Naive thymus-derived CD4-positive, alpha-beta T cell (primary cell): ENCODE data around the gene LUZP2. TPM values are rescaled to one million over a fixed set of nuclear protein-coding genes. Genes with fewer than 3 reads are reported as not detected.

Source experiments
- ATAC-seq: fragments of 150-1000 bp; cut with Tn5 transposase; 2 replicates; pipeline ENCODE4 v1.10.0; 2021; ENCODE audit warnings: mild to moderate bottlenecking, moderate library complexity
- CTCF ChIA-PET: fragments of 350-600 bp; sonication (Branson Sonifier 250); formaldehyde crosslinking; loops from one replicate; lab custom pipeline; 2021; ENCODE audit warnings: antibody characterized with exemption; lab: Charles Lee
- POLR2A ChIA-PET: fragments of 350-600 bp; sonication (Branson Sonifier 250); formaldehyde crosslinking; loops from one replicate; lab custom pipeline; 2021; ENCODE audit warnings: antibody characterized with exemption, inconsistent platforms; lab: Charles Lee
- DNase-seq, 9 donors: peaks; one replicate each; pipeline versions ENCODE4 v3.0.0 to v3.0.0-alpha.2; 2020 to 2022; ENCODE audit warnings: mixed read lengths in 1 of 9
- H3K27ac ChIP-seq: one replicate; pipeline ENCODE4 v1.7.0; 2013; ENCODE audit warnings: mild to moderate bottlenecking, low read depth, low read length, moderate library complexity
- H3K27me3 ChIP-seq, 2 donors: one replicate each; pipeline ENCODE4 v1.7.0; 2013; ENCODE audit warnings: low read length in 2 of 2, mild to moderate bottlenecking in 2 of 2, moderate library complexity in 2 of 2; ENCODE audit not compliant: control insufficient read depth in 2 of 2, insufficient read depth in 2 of 2
- H3K36me3 ChIP-seq, 3 experiments: 1 replicate in 2 of 3; 2 replicates in 1 of 3; pipeline ENCODE4 v1.7.0; 2013; ENCODE audit warnings: low read length in 3 of 3, mild to moderate bottlenecking in 3 of 3, moderate library complexity in 1 of 3; ENCODE audit not compliant: insufficient read depth in 3 of 3, control insufficient read depth in 2 of 3
- H3K4me1 ChIP-seq, 2 donors: one replicate each; pipeline ENCODE4 v1.7.0; 2013; ENCODE audit warnings: low read length in 2 of 2, mild to moderate bottlenecking in 2 of 2, moderate library complexity in 1 of 2; ENCODE audit not compliant: control insufficient read depth in 2 of 2, insufficient read depth in 2 of 2
- H3K4me3 ChIP-seq: 2 replicates; pipeline ENCODE4 v1.7.0; 2013; ENCODE audit warnings: mild to moderate bottlenecking, low read length
- H3K9me3 ChIP-seq, 3 experiments: 1 replicate in 2 of 3; 2 replicates in 1 of 3; pipeline ENCODE4 v1.7.0; 2013; ENCODE audit warnings: low read length in 3 of 3; ENCODE audit not compliant: control insufficient read depth in 2 of 3
- H3K27ac Mint-ChIP-seq, 9 donors: one replicate each; pipeline ENCODE4 v1.8.0; 2020 to 2022; ENCODE audit warnings: mixed read lengths in 9 of 9, mild to moderate bottlenecking in 8 of 9, moderate library complexity in 5 of 9, inconsistent platforms in 2 of 9
- H3K27me3 Mint-ChIP-seq, 5 donors: one replicate each; pipeline ENCODE4 v1.8.0; 2021 to 2022; ENCODE audit warnings: mixed read lengths in 5 of 5, mild to moderate bottlenecking in 1 of 5
- H3K36me3 Mint-ChIP-seq, 5 donors: one replicate each; pipeline ENCODE4 v1.8.0; 2020 to 2022; ENCODE audit warnings: mixed read lengths in 5 of 5, mild to moderate bottlenecking in 3 of 5, inconsistent platforms in 1 of 5
- H3K4me1 Mint-ChIP-seq, 7 donors: one replicate each; pipeline ENCODE4 v1.8.0; 2020 to 2022; ENCODE audit warnings: mixed read lengths in 7 of 7, mild to moderate bottlenecking in 3 of 7, inconsistent platforms in 1 of 7
- H3K4me3 Mint-ChIP-seq, 10 donors: one replicate each; pipeline ENCODE4 v1.8.0; 2020 to 2022; ENCODE audit warnings: mild to moderate bottlenecking in 10 of 10, mixed read lengths in 10 of 10, moderate library complexity in 6 of 10, inconsistent platforms in 2 of 10
- H3K9me3 Mint-ChIP-seq, 11 donors: one replicate each; pipeline ENCODE4 v1.8.0; 2020 to 2022; ENCODE audit warnings: mixed read lengths in 11 of 11, mild to moderate bottlenecking in 4 of 11, inconsistent platforms in 1 of 11, moderate library complexity in 1 of 11
- intact Hi-C, 2 donors: fragments of 100-400 bp; cut with micrococcal nuclease; formaldehyde crosslinking; loops; one replicate each; pipeline ENCODE4 v1.15.1; 2023
- polyA plus RNA-seq, 2 donors: library from polyadenylated mRNA; unstranded; fragments of 300-500 nt; fragmentation: Illumina TruSeq; gene quantifications; one replicate each; pipeline ENCODE4 v1.2.3, GENCODE V29; 2021
- total RNA-seq, 6 experiments: library from RNA in 5 of 6; stranded (reverse) in 5 of 6; gene quantifications; 1 replicate in 5 of 6; 2 replicates in 1 of 6; pipeline ENCODE4 v1.2.3 and lab custom pipeline; 2021 to 2026

Gene LUZP2
- total and polyA plus RNA-seq, 7 experiments from 2014 or later, result not detected

DNA sequence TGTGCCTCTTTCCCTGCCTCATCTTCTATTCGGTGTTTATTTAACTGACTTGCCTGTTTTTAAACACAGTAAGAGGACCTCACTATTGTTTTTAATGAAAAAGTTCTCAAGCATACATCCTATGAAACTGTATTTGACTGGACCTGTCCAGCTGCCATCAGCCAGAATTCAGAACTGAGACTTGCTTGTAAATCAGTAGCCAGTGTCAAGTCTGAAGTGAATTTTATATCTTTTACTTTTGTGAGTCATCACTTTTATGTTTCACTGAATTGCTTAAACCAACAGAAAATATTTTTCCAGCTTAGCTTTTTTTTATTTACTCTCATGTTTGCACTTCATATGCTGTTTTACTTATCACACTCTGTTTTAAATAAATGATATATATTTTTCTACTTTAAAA, 88.3 kb downstream of the LUZP2 start:
- Mint-ChIP-seq H3K27ac (no peak overlapping the region), H3K4me3 (no peak overlapping the region), H3K9me3 (peaks cover 0 to 11% (median 2%) of the 10 kb centered on the region in 11 donors), H3K36me3 (no peaks in the 10 kb centered on the region), H3K27me3 (no peaks in the 10 kb centered on the region), H3K4me1 (no peaks in the 10 kb centered on the region)
- H3K36me3 ChIP-seq, result no peaks in the 10 kb centered on the region
- DNase-seq, result no peak
- H3K9me3 ChIP-seq, result no peaks in the 10 kb centered on the region
- ATAC-seq, result no peak
- POLR2A ChIA-PET, result no interaction called here
- H3K4me1 ChIP-seq, result no peaks in the 10 kb centered on the region
- intact Hi-C loops, result no loop called here
- H3K4me3 ChIP-seq, result no peak overlapping the region
- H3K27ac ChIP-seq, result no peak overlapping the region
- H3K27me3 ChIP-seq, result no peaks in the 10 kb centered on the region
- CTCF ChIA-PET, result no interaction called here

GRCh38 chr11:24587635-24588034, 90.8 kb downstream of the LUZP2 start:
- intact Hi-C loops, result no loop called here
- Histone ChIP-seq H3K4me3 (no peak overlapping the region), H3K36me3 (no peaks in the 10 kb centered on the region), H3K27ac (no peak overlapping the region), H3K4me1 (no peaks in the 10 kb centered on the region), H3K27me3 (no peaks in the 10 kb centered on the region), H3K9me3 (no peaks in the 10 kb centered on the region)
- H3K4me3 Mint-ChIP-seq, result no peak overlapping the region
- no peaks in the 10 kb centered on the region for H3K36me3 Mint-ChIP-seq
- H3K9me3 Mint-ChIP-seq, result peaks cover 0 to 11% (median 2%) of the 10 kb centered on the region in 11 donors
- no peaks in the 10 kb centered on the region for H3K27me3 Mint-ChIP-seq
- no peak for ATAC-seq
- DNase-seq, result no peak
- no peak overlapping the region for H3K27ac Mint-ChIP-seq
- CTCF ChIA-PET, result no interaction called here
- POLR2A ChIA-PET, result no interaction called here
- H3K4me1 Mint-ChIP-seq, result no peaks in the 10 kb centered on the region

DNA sequence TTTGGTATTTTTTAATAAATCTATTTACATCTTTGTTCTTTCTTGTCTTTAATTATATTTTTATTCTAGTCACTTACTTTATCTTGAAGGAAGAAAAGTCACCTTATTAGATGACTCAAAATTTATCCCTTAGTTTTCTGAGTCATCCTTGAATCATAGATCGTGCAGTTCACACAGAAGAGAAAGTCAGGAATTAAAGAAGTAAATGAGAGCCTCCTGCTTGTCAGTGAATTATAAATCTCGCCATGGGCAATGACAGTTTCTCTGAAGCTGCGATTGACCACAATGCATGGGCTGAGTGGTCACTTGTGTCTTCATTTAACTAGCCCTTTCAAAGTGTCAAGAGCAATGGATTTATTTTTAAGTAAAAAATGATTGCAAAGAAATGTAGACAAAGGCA, 91.2 kb downstream of the LUZP2 start:
- intact Hi-C loops, result no loop called here
- Histone ChIP-seq H3K27me3 (no peaks in the 10 kb centered on the region), H3K36me3 (no peaks in the 10 kb centered on the region), H3K9me3 (no peaks in the 10 kb centered on the region), H3K4me1 (no peaks in the 10 kb centered on the region), H3K4me3 (no peak overlapping the region), H3K27ac (no peak overlapping the region)
- H3K4me3 Mint-ChIP-seq, result no peak overlapping the region
- H3K36me3 Mint-ChIP-seq, result no peaks in the 10 kb centered on the region
- CTCF ChIA-PET, result no interaction called here
- H3K27ac Mint-ChIP-seq, result no peak overlapping the region
- H3K4me1 Mint-ChIP-seq, result no peaks in the 10 kb centered on the region
- ATAC-seq, result no peak
- POLR2A ChIA-PET, result no interaction called here
- DNase-seq, result no peak
- no peaks in the 10 kb centered on the region for H3K27me3 Mint-ChIP-seq
- H3K9me3 Mint-ChIP-seq, result peaks cover 0 to 11% (median 2%) of the 10 kb centered on the region in 11 donors

DNA sequence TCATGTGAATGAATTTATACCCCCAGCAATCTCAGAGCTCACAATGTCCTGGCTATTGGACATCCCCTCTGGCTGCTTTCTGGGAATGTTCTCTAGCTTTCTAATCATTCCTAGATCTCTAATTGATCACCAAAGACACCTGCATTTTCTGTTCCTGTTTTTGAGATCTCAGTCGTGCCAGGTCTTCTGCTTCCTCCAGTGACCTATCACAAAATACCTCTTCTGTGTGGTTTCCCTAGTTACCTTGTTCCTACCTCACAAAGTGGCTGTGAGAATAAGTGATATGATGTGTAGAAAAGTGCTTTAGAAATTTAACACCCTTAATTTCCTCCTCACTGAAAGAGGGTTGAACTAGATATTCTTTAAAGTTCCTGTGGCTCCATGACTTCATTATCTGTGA, 92.2 kb downstream of the LUZP2 start:
- ChIA-PET POLR2A (no interaction called here), CTCF (no interaction called here)
- no peak overlapping the region for H3K27ac Mint-ChIP-seq

GRCh38 chr11:24591283-24591682, 94.4 kb downstream of the LUZP2 start:
- no peaks in the 10 kb centered on the region for H3K27me3 Mint-ChIP-seq

More for the DNA sequence above, 92.2 kb downstream of the LUZP2 start:
- Mint-ChIP-seq H3K4me1 (no peaks in the 10 kb centered on the region), H3K27me3 (no peaks in the 10 kb centered on the region), H3K9me3 (peaks cover 0 to 6% (median under 1%) of the 10 kb centered on the region in 11 donors), H3K36me3 (no peaks in the 10 kb centered on the region), H3K4me3 (no peak overlapping the region)
- Histone ChIP-seq H3K9me3 (no peaks in the 10 kb centered on the region), H3K36me3 (no peaks in the 10 kb centered on the region), H3K4me1 (no peaks in the 10 kb centered on the region), H3K27ac (no peak overlapping the region), H3K4me3 (no peak overlapping the region), H3K27me3 (no peaks in the 10 kb centered on the region)
- no peak for DNase-seq
- no peak for ATAC-seq
- intact Hi-C loops, result no loop called here

GRCh38 chr11:24592360-24592759, 95.5 kb downstream of the LUZP2 start:
- Histone ChIP-seq H3K4me3 (no peak overlapping the region), H3K27ac (no peak overlapping the region), H3K36me3 (no peaks in the 10 kb centered on the region), H3K9me3 (no peaks in the 10 kb centered on the region), H3K4me1 (no peaks in the 10 kb centered on the region), H3K27me3 (no peaks in the 10 kb centered on the region)
- Mint-ChIP-seq H3K27ac (no peak overlapping the region), H3K9me3 (peaks cover 0 to 6% (median 0%) of the 10 kb centered on the region in 11 donors), H3K4me1 (no peaks in the 10 kb centered on the region), H3K36me3 (no peaks in the 10 kb centered on the region), H3K27me3 (no peaks in the 10 kb centered on the region), H3K4me3 (no peak overlapping the region)
- POLR2A ChIA-PET, result no interaction called here
- DNase-seq (no peak), ATAC-seq (no peak)
- CTCF ChIA-PET, result no interaction called here
- intact Hi-C loops, result no loop called here

More at GRCh38 chr11:24591283-24591682, 94.4 kb downstream of the LUZP2 start:
- DNase-seq, result no peak
- CTCF ChIA-PET, result no interaction called here
- Mint-ChIP-seq H3K9me3 (peaks cover 0 to 6% (median 0%) of the 10 kb centered on the region in 11 donors), H3K4me1 (no peaks in the 10 kb centered on the region), H3K4me3 (no peak overlapping the region), H3K36me3 (no peaks in the 10 kb centered on the region), H3K27ac (no peak overlapping the region)
- no peaks in the 10 kb centered on the region for H3K9me3 ChIP-seq
- no peaks in the 10 kb centered on the region for H3K36me3 ChIP-seq
- H3K4me1 ChIP-seq, result no peaks in the 10 kb centered on the region
- no peak overlapping the region for H3K27ac ChIP-seq
- no peak for ATAC-seq
- intact Hi-C loops, result no loop called here
- H3K27me3 ChIP-seq, result no peaks in the 10 kb centered on the region
- H3K4me3 ChIP-seq, result no peak overlapping the region
- POLR2A ChIA-PET, result no interaction called here

DNA sequence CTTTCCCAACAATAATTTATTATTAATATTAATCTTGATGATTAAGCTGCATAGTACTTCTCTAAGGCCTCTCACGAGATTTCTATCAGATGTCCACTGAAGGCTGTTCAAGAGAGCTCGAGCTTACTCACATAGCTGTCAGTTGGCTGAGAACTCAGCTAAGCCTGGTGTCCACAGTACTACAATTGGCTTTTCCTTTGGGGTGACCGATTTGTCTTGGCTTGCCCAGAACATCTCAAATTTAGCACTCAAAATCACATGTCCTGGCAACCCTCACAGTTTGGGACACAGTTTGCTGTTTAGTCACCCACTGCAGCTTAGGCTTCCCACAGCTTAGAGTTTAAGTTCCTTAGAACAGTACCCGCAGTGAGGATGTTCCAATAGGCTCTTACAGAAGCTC, 96.5 kb downstream of the LUZP2 start:
- Mint-ChIP-seq H3K36me3 (no peaks in the 10 kb centered on the region), H3K27me3 (no peaks in the 10 kb centered on the region), H3K27ac (no peak overlapping the region), H3K9me3 (peaks cover 0 to 6% (median 0%) of the 10 kb centered on the region in 11 donors), H3K4me1 (no peaks in the 10 kb centered on the region), H3K4me3 (no peak overlapping the region)
- no peak overlapping the region for H3K27ac ChIP-seq
- DNase-seq, result no peak
- no peak for ATAC-seq
- H3K27me3 ChIP-seq, result no peaks in the 10 kb centered on the region
- intact Hi-C loops, result no loop called here
- no peaks in the 10 kb centered on the region for H3K36me3 ChIP-seq
- ChIA-PET CTCF (no interaction called here), POLR2A (no interaction called here)
- H3K9me3 ChIP-seq, result no peaks in the 10 kb centered on the region
- H3K4me3 ChIP-seq, result no peak overlapping the region
- no peaks in the 10 kb centered on the region for H3K4me1 ChIP-seq
